ENCODE measurements around the gene SPG21. TPM values are rescaled to one million over a fixed set of nuclear protein-coding genes. Genes with fewer than 3 reads are reported as not detected.

The SPG21 gene, protein sequence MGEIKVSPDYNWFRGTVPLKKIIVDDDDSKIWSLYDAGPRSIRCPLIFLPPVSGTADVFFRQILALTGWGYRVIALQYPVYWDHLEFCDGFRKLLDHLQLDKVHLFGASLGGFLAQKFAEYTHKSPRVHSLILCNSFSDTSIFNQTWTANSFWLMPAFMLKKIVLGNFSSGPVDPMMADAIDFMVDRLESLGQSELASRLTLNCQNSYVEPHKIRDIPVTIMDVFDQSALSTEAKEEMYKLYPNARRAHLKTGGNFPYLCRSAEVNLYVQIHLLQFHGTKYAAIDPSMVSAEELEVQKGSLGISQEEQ
- total RNA-seq: 99.6 and 106 TPM in 2 replicates

GRCh38 chr15:64989416-64990167, at the start of gene SPG21:
Gene SPG21, minus strand, starts transcription at chr15:64989914. Its CDS starts 6,345 bp downstream, at chr15:64983569.

DNA sequence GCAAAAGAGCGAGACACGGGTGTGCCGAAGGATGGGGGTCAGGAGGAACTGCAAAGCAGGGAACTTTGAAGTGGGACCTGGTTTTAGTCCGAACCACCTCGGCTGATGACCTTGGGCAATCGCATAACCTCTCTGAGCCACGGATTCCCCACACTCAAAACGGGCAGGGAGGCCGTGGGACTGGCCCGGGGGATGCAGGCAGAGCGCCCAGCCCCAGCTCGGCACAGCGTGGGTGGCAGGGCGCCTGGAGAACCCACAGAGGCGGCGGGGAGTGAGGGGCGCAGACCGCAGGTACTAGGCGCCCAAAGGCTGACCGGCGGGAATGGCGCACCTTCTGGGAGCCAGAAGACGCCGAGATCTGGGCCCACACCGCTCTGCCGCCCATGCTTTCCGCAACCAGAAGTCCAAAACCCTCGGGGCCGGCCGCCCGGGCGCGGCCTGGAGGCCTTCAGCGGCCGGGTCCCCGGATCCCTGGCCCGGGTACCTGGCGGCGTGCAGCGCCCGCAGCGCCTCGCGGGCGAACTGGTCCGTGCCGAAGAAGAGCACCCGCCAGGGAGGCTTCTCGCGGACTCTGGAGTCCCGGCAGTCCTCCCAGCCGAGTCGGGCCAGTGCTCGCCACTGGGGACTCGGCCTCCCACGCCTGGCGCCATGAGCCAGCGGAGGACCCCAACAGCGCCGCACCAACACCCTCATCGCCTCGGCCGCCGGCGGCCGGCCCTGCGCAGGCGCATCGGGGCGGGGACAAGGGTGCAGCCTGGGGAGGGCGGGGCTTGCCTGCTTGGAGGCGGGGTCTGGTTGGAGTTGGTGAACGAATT, 39.4 kb upstream of the SPG21 start, which contains the start of gene MTFMT:
Gene MTFMT, minus strand, starts transcription at position 719 of the 815 bp plus-strand sequence. Its CDS starts 26 bp downstream, at position 693.

Other genes starting within 250 kb of the SPG21 start
- not detected in 2 replicates for gene RBPMS2, start 214.3 kb downstream of the SPG21 start, total RNA-seq
- 5.0 and 19.1 TPM in 2 replicates for gene PIF1, start 164.3 kb downstream of the SPG21 start, total RNA-seq
- gene PLEKHO2, start 148.0 kb downstream of the SPG21 start, total RNA-seq: 56.1 and 107 TPM in 2 replicates
- 9.2 and 19.0 TPM in 2 replicates for gene ANKDD1A, start 78.0 kb downstream of the SPG21 start, total RNA-seq
- gene MTFMT, start 39.7 kb upstream of the SPG21 start, total RNA-seq: 26.6 and 29.1 TPM in 2 replicates
- gene SLC51B, start 55.5 kb upstream of the SPG21 start, total RNA-seq: 0.66 and 1.5 TPM in 2 replicates
- gene RASL12, start 78.1 kb upstream of the SPG21 start, total RNA-seq: 86.5 and 108 TPM in 2 replicates
- under 0.01 and 0.17 TPM in 2 replicates for gene KBTBD13, start 86.8 kb upstream of the SPG21 start, total RNA-seq
- gene UBAP1L, start 125.3 kb upstream of the SPG21 start, total RNA-seq: 1.5 and 2.0 TPM in 2 replicates
- gene PDCD7, start 143.9 kb upstream of the SPG21 start, total RNA-seq: 25.3 and 26.1 TPM in 2 replicates
- 28.1 and 61.2 TPM in 2 replicates for gene CLPX, start 195.4 kb upstream of the SPG21 start, total RNA-seq
- gene CILP, start 221.6 kb upstream of the SPG21 start, total RNA-seq: 0.29 and 5.0 TPM in 2 replicates

Measured in smooth muscle cell of trachea (primary cell).